CD14-positive monocyte (primary cell): Measurements from ENCODE around the gene BSND. TPM values are rescaled to one million over a fixed set of nuclear protein-coding genes. Genes with fewer than 3 reads are reported as not detected.

Experiments
- DNase-seq, 3 donors: peaks; one replicate each; pipeline ENCODE4 v3.0.0-alpha.2; 2011 to 2022
- H2AFZ ChIP-seq: 2 replicates; pipeline ENCODE4 v1.6.0; 2012; ENCODE audit warnings: mild to moderate bottlenecking, low read depth, low read length, inconsistent platforms; ENCODE audit not compliant: insufficient read depth, poor library complexity, severe bottlenecking
- H3K27ac ChIP-seq, 2 donors: 1 replicate in 1 of 2; 2 replicates in 1 of 2; pipeline ENCODE4 v1.5.1; 2012 to 2013; ENCODE audit warnings: low read length in 2 of 2, control low read depth in 1 of 2, inconsistent platforms in 1 of 2, low read depth in 1 of 2, mild to moderate bottlenecking in 1 of 2
- H3K27me3 ChIP-seq, 2 donors: one replicate each; pipeline versions ENCODE4 v1.6.0 to v1.6.1; 2011 to 2013; ENCODE audit warnings: low read length in 2 of 2; ENCODE audit not compliant: control insufficient read depth in 2 of 2, insufficient read depth in 2 of 2
- H3K36me3 ChIP-seq, 2 donors: replicated peaks in 1 of 2; 1 replicate in 1 of 2; 2 replicates in 1 of 2; pipeline versions ENCODE4 v1.5.1 to v1.6.1; 2012 to 2013; ENCODE audit warnings: low read length in 2 of 2, control low read depth in 1 of 2, inconsistent platforms in 1 of 2, mild to moderate bottlenecking in 1 of 2; ENCODE audit not compliant: insufficient read depth in 2 of 2, control insufficient read depth in 1 of 2
- H3K4me1 ChIP-seq, 2 donors: 1 replicate in 1 of 2; 2 replicates in 1 of 2; pipeline versions ENCODE4 v1.5.1 to v1.6.1; 2012 to 2013; ENCODE audit warnings: low read length in 2 of 2, control low read depth in 1 of 2, inconsistent platforms in 1 of 2, mild to moderate bottlenecking in 1 of 2, moderate library complexity in 1 of 2; ENCODE audit not compliant: insufficient read depth in 2 of 2, control insufficient read depth in 1 of 2
- H3K4me2 ChIP-seq: replicated peaks from 2 replicates; pipeline ENCODE3; 2012; ENCODE audit warnings: low read length, moderate library complexity, mild to moderate bottlenecking; ENCODE audit not compliant: poor library complexity, severe bottlenecking; ENCODE audit errors: extremely low read depth
- H3K4me3 ChIP-seq, 3 experiments: fragments of 200-600 bp in 1 of 3; sonication (generic) in 1 of 3; replicated peaks in 1 of 3; 1 replicate in 2 of 3; 2 replicates in 1 of 3; pipeline ENCODE4 v1.5.1; 2011 to 2013; ENCODE audit warnings: low read length in 3 of 3, mild to moderate bottlenecking in 3 of 3, control low read depth in 2 of 3, low read depth in 2 of 3, inconsistent platforms in 1 of 3, moderate library complexity in 1 of 3
- H3K79me2 ChIP-seq: 2 replicates; pipeline ENCODE4 v1.6.0; 2012; ENCODE audit warnings: mild to moderate bottlenecking, control low read depth, inconsistent platforms, low read length, moderate library complexity; ENCODE audit not compliant: insufficient read depth
- H3K9ac ChIP-seq: 2 replicates; pipeline ENCODE4 v1.6.0; 2017; ENCODE audit warnings: low read length, mild to moderate bottlenecking; ENCODE audit not compliant: insufficient read depth, poor library complexity, severe bottlenecking
- H3K9me3 ChIP-seq, 2 donors: replicated peaks in 1 of 2; 1 replicate in 1 of 2; 2 replicates in 1 of 2; pipeline versions ENCODE4 v1.5.1 to v1.6.1; 2012 to 2013; ENCODE audit warnings: low read length in 2 of 2, control low read depth in 1 of 2; ENCODE audit not compliant: control insufficient read depth in 1 of 2, insufficient read depth in 1 of 2
- H4K20me1 ChIP-seq: 2 replicates; pipeline ENCODE4 v1.6.0; 2012; ENCODE audit warnings: mild to moderate bottlenecking, low read length, control low read depth, moderate library complexity; ENCODE audit not compliant: insufficient read depth
- H3K27ac Mint-ChIP-seq, 7 donors: one replicate each; pipeline ENCODE4 v1.8.0; 2020; ENCODE audit warnings: mild to moderate bottlenecking in 7 of 7, mixed read lengths in 7 of 7, moderate library complexity in 6 of 7, inconsistent platforms in 2 of 7
- H3K27me3 Mint-ChIP-seq, 3 donors: one replicate each; pipeline ENCODE4 v1.8.0; 2021 to 2022; ENCODE audit warnings: low read depth in 3 of 3, mild to moderate bottlenecking in 3 of 3, mixed read lengths in 3 of 3, moderate library complexity in 3 of 3, inconsistent platforms in 1 of 3
- H3K36me3 Mint-ChIP-seq, 2 donors: one replicate each; pipeline ENCODE4 v1.8.0; 2020; ENCODE audit warnings: mixed read lengths in 2 of 2, inconsistent platforms in 1 of 2, mild to moderate bottlenecking in 1 of 2
- H3K4me1 Mint-ChIP-seq: one replicate; pipeline ENCODE4 v1.8.0; 2020; ENCODE audit warnings: mild to moderate bottlenecking, mixed read lengths
- H3K4me3 Mint-ChIP-seq, 2 donors: one replicate each; pipeline ENCODE4 v1.8.0; 2020; ENCODE audit warnings: mild to moderate bottlenecking in 2 of 2, mixed read lengths in 2 of 2, moderate library complexity in 1 of 2
- H3K9me3 Mint-ChIP-seq, 7 donors: one replicate each; pipeline ENCODE4 v1.8.0; 2020 to 2022; ENCODE audit warnings: mixed read lengths in 7 of 7, mild to moderate bottlenecking in 6 of 7, moderate library complexity in 6 of 7, inconsistent platforms in 2 of 7
- WGBS: methylation state at CpG from one replicate; pipeline ENCODE4 v1.1.5; 2013; ENCODE audit warnings: missing lambda C conversion rate; ENCODE audit not compliant: insufficient coverage; 5-methylcytosine and 5-hydroxymethylcytosine counted together
- intact Hi-C, 2 donors: fragments of 100-400 bp; cut with micrococcal nuclease; formaldehyde crosslinking; loops; one replicate each; pipeline versions ENCODE4 v1.15.0 to v1.15.1; 2023
- polyA plus RNA-seq, 3 donors: library from polyadenylated mRNA; depleted of rRNA in 1 of 3; unstranded in 2 of 3; stranded (reverse) in 1 of 3; fragments of 300-500 nt in 2 of 3; fragments of >200 nt in 1 of 3; fragmentation: Illumina TruSeq in 2 of 3; gene quantifications; 1 replicate in 2 of 3; 2 replicates in 1 of 3; pipeline ENCODE4 v1.2.3, GENCODE V29; 2012 to 2021
- TF ChIP-seq, protein P1 (sequence below): fragments of 200-600 bp; IDR thresholded peaks from one replicate; pipeline ENCODE4 v1.8.0; 2022; ENCODE audit warnings: antibody characterized with exemption, mild to moderate bottlenecking

BSND gene
- polyA plus RNA-seq, 3 donors: not detected

DNA sequence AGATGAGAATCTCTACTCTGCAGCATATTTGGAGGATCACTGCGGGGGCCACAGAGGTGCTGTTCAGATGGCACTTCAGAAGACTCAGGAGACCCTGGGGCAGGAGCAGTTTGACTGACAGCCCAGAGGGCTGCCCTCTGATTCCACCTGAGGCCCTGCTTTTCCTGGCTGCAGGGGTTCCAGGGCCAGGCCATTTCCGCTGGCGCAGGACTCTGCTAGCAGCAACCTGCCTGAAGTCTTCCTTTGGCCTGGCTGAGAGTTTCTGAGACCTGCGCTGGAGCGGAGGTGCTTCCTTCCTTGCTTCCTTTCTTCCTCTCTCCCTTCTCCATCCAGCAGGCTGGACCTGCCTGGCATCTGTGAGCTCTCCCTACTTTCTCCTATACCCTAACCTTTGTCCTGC lies 52.4 kb downstream of the BSND start:
- Histone ChIP-seq H3K36me3 (no peaks in the 10 kb centered on the region), H3K79me2 (no peaks in the 10 kb centered on the region), H4K20me1 (no peaks in the 10 kb centered on the region), H3K9me3 (no peaks in the 10 kb centered on the region), H3K4me3 (no peak overlapping the region), H2AFZ (no peak overlapping the region), H3K9ac (no peak overlapping the region), H3K4me1 (peaks cover 12 to 13% of the 10 kb centered on the region in 2 donors), H3K4me2 (no peak overlapping the region), H3K27ac (no peak overlapping the region), H3K27me3 (no peaks in the 10 kb centered on the region)
- intact Hi-C loops: no loop called here
- H3K27me3 Mint-ChIP-seq: peaks cover 2 to 12% (median 3%) of the 10 kb centered on the region in 3 donors
- no peak overlapping the region for H3K4me3 Mint-ChIP-seq
- no peak overlapping the region for H3K27ac Mint-ChIP-seq
- DNase-seq: no peak
- TF ChIP-seq, protein P1, sequence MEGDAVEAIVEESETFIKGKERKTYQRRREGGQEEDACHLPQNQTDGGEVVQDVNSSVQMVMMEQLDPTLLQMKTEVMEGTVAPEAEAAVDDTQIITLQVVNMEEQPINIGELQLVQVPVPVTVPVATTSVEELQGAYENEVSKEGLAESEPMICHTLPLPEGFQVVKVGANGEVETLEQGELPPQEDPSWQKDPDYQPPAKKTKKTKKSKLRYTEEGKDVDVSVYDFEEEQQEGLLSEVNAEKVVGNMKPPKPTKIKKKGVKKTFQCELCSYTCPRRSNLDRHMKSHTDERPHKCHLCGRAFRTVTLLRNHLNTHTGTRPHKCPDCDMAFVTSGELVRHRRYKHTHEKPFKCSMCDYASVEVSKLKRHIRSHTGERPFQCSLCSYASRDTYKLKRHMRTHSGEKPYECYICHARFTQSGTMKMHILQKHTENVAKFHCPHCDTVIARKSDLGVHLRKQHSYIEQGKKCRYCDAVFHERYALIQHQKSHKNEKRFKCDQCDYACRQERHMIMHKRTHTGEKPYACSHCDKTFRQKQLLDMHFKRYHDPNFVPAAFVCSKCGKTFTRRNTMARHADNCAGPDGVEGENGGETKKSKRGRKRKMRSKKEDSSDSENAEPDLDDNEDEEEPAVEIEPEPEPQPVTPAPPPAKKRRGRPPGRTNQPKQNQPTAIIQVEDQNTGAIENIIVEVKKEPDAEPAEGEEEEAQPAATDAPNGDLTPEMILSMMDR: no peak
- peaks cover 13% of the 10 kb centered on the region for H3K4me1 Mint-ChIP-seq
- WGBS: 98% methylated on average over 5 of the region's 5 CpGs
- H3K9me3 Mint-ChIP-seq: peaks cover 0 to 2% (median 0%) of the 10 kb centered on the region in 7 donors
- no peaks in the 10 kb centered on the region for H3K36me3 Mint-ChIP-seq

DNA sequence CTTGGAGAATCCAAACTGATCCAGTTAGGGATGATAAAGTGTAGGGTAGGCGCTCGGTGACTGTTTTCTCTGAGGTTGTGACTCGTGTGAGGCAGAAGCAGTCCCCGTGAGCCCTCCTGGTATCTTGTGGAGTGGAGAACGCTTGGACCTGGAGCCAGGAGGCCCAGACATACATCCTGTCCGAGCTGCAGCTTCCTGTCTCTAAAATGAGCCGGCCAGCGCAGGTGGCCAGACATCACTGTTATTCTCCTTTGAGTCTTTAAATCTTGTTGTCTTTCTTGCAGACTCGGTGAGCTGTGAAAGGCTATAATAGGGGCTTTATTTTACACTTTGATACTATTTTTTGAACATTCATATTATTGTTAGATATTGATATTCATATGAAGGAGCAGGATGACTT lies 52.9 kb downstream of the BSND start:
- H3K27ac Mint-ChIP-seq: no peak overlapping the region
- H3K9ac ChIP-seq: no peak overlapping the region
- no peak overlapping the region for H2AFZ ChIP-seq
- H3K27ac ChIP-seq: no peak overlapping the region
- H3K27me3 Mint-ChIP-seq: peaks cover 2 to 12% (median 5%) of the 10 kb centered on the region in 3 donors
- no peaks in the 10 kb centered on the region for H4K20me1 ChIP-seq
- intact Hi-C loops: no loop called here
- no peak overlapping the region for H3K4me3 ChIP-seq
- DNase-seq: no peak
- H3K36me3 ChIP-seq: no peaks in the 10 kb centered on the region
- no peak overlapping the region for H3K4me3 Mint-ChIP-seq
- no peak overlapping the region for H3K4me2 ChIP-seq
- WGBS: 71% methylated on average over 5 of the region's 9 CpGs
- TF ChIP-seq, protein P1: no peak
- no peaks in the 10 kb centered on the region for H3K36me3 Mint-ChIP-seq
- peaks cover 0 to 3% (median 0%) of the 10 kb centered on the region in 7 donors for H3K9me3 Mint-ChIP-seq
- peaks cover 14% of the 10 kb centered on the region for H3K4me1 Mint-ChIP-seq
- peaks cover 12 to 13% of the 10 kb centered on the region in 2 donors for H3K4me1 ChIP-seq
- no peaks in the 10 kb centered on the region for H3K9me3 ChIP-seq
- no peaks in the 10 kb centered on the region for H3K27me3 ChIP-seq
- H3K79me2 ChIP-seq: no peaks in the 10 kb centered on the region
